Loucy (cell line): ENCODE measurements around the gene FOXJ3.

Experiments used
- H2AFZ ChIP-seq: fragments of 200-600 bp; sonication (generic); 2 replicates; pipeline ENCODE4 v1.6.0; 2016; ENCODE audit warnings: antibody characterized with exemption, mild to moderate bottlenecking, low read length, moderate library complexity
- H3F3A ChIP-seq: fragments of 200-600 bp; 2 replicates; pipeline ENCODE4 v1.6.0; 2016; ENCODE audit warnings: antibody characterized with exemption, low read depth, mild to moderate bottlenecking
- H3K27me3 ChIP-seq: fragments of 200-600 bp; sonication (generic); 2 replicates; pipeline ENCODE4 v1.6.1; 2014; ENCODE audit warnings: low read length, mild to moderate bottlenecking; ENCODE audit not compliant: insufficient read depth, poor library complexity, severe bottlenecking
- H3K36me3 ChIP-seq: fragments of 200-600 bp; sonication (generic); 2 replicates; pipeline ENCODE4 v1.6.1; 2016; ENCODE audit warnings: low read length; ENCODE audit not compliant: insufficient read depth
- H3K4me1 ChIP-seq: fragments of 200-600 bp; sonication (generic); 2 replicates; pipeline ENCODE4 v1.5.1; 2014; ENCODE audit warnings: low read length, mild to moderate bottlenecking; ENCODE audit not compliant: insufficient read depth, poor library complexity, severe bottlenecking
- H3K4me2 ChIP-seq: fragments of 200-600 bp; sonication (generic); 2 replicates; pipeline ENCODE4 v1.6.0; 2014; ENCODE audit warnings: antibody characterized with exemption, low read length, low read depth, mild to moderate bottlenecking; ENCODE audit not compliant: poor library complexity, severe bottlenecking
- H3K4me3 ChIP-seq: fragments of 200-600 bp; sonication (generic); 2 replicates; pipeline ENCODE4 v1.5.1; 2014; ENCODE audit warnings: low read length, mild to moderate bottlenecking, mixed read lengths; ENCODE audit not compliant: poor library complexity, severe bottlenecking
- H3K79me2 ChIP-seq: fragments of 200-600 bp; sonication (generic); 2 replicates; pipeline ENCODE4 v1.6.1; 2014; ENCODE audit warnings: low read length; ENCODE audit not compliant: insufficient read depth
- H3K9ac ChIP-seq: fragments of 200-600 bp; sonication (generic); 2 replicates; pipeline ENCODE4 v1.6.0; 2014; ENCODE audit warnings: mild to moderate bottlenecking, low read depth, low read length, moderate library complexity; ENCODE audit not compliant: poor library complexity, severe bottlenecking
- H3K9me2 ChIP-seq: fragments of 200-600 bp; sonication (generic); replicated peaks from 2 replicates; pipeline ENCODE4 v1.6.1; 2016; ENCODE audit warnings: low read depth, low read length, mixed read lengths
- H3K9me3 ChIP-seq: fragments of 200-600 bp; sonication (generic); 2 replicates; pipeline ENCODE4 v1.6.1; 2014; ENCODE audit warnings: mild to moderate bottlenecking, antibody characterized with exemption, low read length, low read depth; ENCODE audit not compliant: insufficient read depth
- H4K20me1 ChIP-seq: fragments of 200-600 bp; sonication (generic); 2 replicates; pipeline ENCODE4 v1.6.0; 2014; ENCODE audit warnings: antibody characterized with exemption, low read length, mild to moderate bottlenecking; ENCODE audit not compliant: insufficient read depth, poor library complexity, severe bottlenecking
- CTCF ChIP-seq: fragments of 200-600 bp; sonication (generic); conservative IDR thresholded peaks from 2 replicates; pipeline ENCODE4 v1.5.1; 2014; ENCODE audit warnings: mild to moderate bottlenecking, antibody characterized with exemption, low read length
- EZH2phosphoT487 ChIP-seq: fragments of 200-600 bp; IDR thresholded peaks from 2 replicates; pipeline ENCODE4 v1.6.1; 2018; ENCODE audit warnings: antibody characterized with exemption, mild to moderate bottlenecking, moderate library complexity, borderline replicate concordance

FOXJ3 gene

GRCh38 chr1:42198251-42198650, 136.8 kb downstream of the FOXJ3 start:
- Histone ChIP-seq H3K4me2 (no peak overlapping the region), H3K4me1 (no peaks in the 10 kb centered on the region), H4K20me1 (no peaks in the 10 kb centered on the region), H3F3A (no peaks in the 10 kb centered on the region), H3K4me3 (no peak overlapping the region), H3K79me2 (peaks cover 4% of the 10 kb centered on the region; the same call in 1 of the 2 replicates), H3K9ac (no peak overlapping the region), H3K9me2 (no peaks in the 10 kb centered on the region), H2AFZ (no peak overlapping the region), H3K36me3 (peaks cover 91% of the 10 kb centered on the region), H3K27me3 (no peaks in the 10 kb centered on the region), H3K9me3 (peaks cover 7% of the 10 kb centered on the region; the same call in 1 of the 2 replicates)
- TF ChIP-seq CTCF, result no peak
- no peak for TF ChIP-seq EZH2phosphoT487

GRCh38 chr1:42195841-42196240, 139.2 kb downstream of the FOXJ3 start:
- no peaks in the 10 kb centered on the region for H3K4me1 ChIP-seq
- TF ChIP-seq CTCF, result no peak
- TF ChIP-seq EZH2phosphoT487, result no peak
- no peaks in the 10 kb centered on the region for H3F3A ChIP-seq
- H3K27me3 ChIP-seq, result no peaks in the 10 kb centered on the region
- no peaks in the 10 kb centered on the region for H3K9me2 ChIP-seq
- no peaks in the 10 kb centered on the region for H4K20me1 ChIP-seq
- H3K9me3 ChIP-seq, result no peaks in the 10 kb centered on the region
- no peak overlapping the region for H3K4me2 ChIP-seq
- peaks cover 4% of the 10 kb centered on the region; the same call in 1 of the 2 replicates for H3K79me2 ChIP-seq
- H2AFZ ChIP-seq, result no peak overlapping the region
- H3K36me3 ChIP-seq, result peaks cover 83% of the 10 kb centered on the region
- no peak overlapping the region for H3K9ac ChIP-seq
- no peak overlapping the region for H3K4me3 ChIP-seq

GRCh38 chr1:42192106-42192505, 142.9 kb downstream of the FOXJ3 start:
- Histone ChIP-seq H3K27me3 (no peaks in the 10 kb centered on the region), H3K4me2 (no peak overlapping the region), H3K9ac (no peak overlapping the region), H3K79me2 (peaks cover 4% of the 10 kb centered on the region; the same call in 1 of the 2 replicates), H3K9me3 (no peaks in the 10 kb centered on the region), H3K9me2 (no peaks in the 10 kb centered on the region), H3K36me3 (peaks cover 90% of the 10 kb centered on the region), H3K4me3 (no peak overlapping the region), H4K20me1 (no peaks in the 10 kb centered on the region), H3K4me1 (no peaks in the 10 kb centered on the region), H3F3A (no peaks in the 10 kb centered on the region), H2AFZ (no peak overlapping the region)
- TF ChIP-seq CTCF (no peak), EZH2phosphoT487 (no peak)
